ENCODE measurements around the gene TNFSF4. TPM values are rescaled to one million over a fixed set of nuclear protein-coding genes. Genes with fewer than 3 reads are reported as not detected.

TNFSF4 gene
- total RNA-seq, 3 donors from 2014 or later, result 0.66 to 1.9 (median 0.73) TPM

GRCh38 chr1:173152598-173152997 is 54.5 kb downstream of the TNFSF4 start:
- H3K27ac ChIP-seq, result no peak overlapping the region
- no peaks in the 10 kb centered on the region for H3K36me3 ChIP-seq
- TF ChIP-seq POLR2A (IDR thresholded peaks at IDR 0.05) (no peak), CTCF (IDR thresholded peaks at IDR 0.05) (no peak), POLR2AphosphoS5 (IDR thresholded peaks at IDR 0.05) (no peak)
- DNase-seq (ENCODE audit: low spot score in 2 of 2), result no peak
- no peaks in the 10 kb centered on the region for H3K27me3 ChIP-seq
- peaks cover 0 to 3% of the 10 kb centered on the region in 2 donors for H3K9me3 ChIP-seq
- intact Hi-C loops (cut with DNase I; ENCODE audit: low total_unique reads), result no loop called here
- H3K4me1 ChIP-seq, result no peaks in the 10 kb centered on the region
- no peak overlapping the region for H3K4me3 ChIP-seq

- Histone ChIP-seq H3K36me3 (no peaks in the 10 kb centered on the region), H3K27me3 (no peaks in the 10 kb centered on the region), H3K4me1 (no peaks in the 10 kb centered on the region), H3K27ac (no peak overlapping the region), H3K9me3 (peaks cover 3 to 6% of the 10 kb centered on the region in 2 donors), H3K4me3 (no peak overlapping the region)
- no peak for DNase-seq (ENCODE audit: low spot score in 2 of 2)
- intact Hi-C loops (cut with DNase I; ENCODE audit: low total_unique reads), result no loop called here
- no peak for TF ChIP-seq POLR2A (IDR thresholded peaks at IDR 0.05)
- no peak for TF ChIP-seq POLR2AphosphoS5 (IDR thresholded peaks at IDR 0.05)
- no peak for TF ChIP-seq CTCF (IDR thresholded peaks at IDR 0.05)
Measured at GRCh38 chr1:173150795-173151194, 56.3 kb downstream of the TNFSF4 start.

- Histone ChIP-seq H3K27me3 (no peaks in the 10 kb centered on the region), H3K4me1 (no peaks in the 10 kb centered on the region), H3K27ac (no peak overlapping the region), H3K36me3 (no peaks in the 10 kb centered on the region), H3K4me3 (no peak overlapping the region), H3K9me3 (peaks cover 3 to 15% of the 10 kb centered on the region in 2 donors)
- intact Hi-C loops (cut with DNase I; ENCODE audit: low total_unique reads), result no loop called here
- no peak for DNase-seq (ENCODE audit: low spot score in 2 of 2)
- TF ChIP-seq POLR2A (IDR thresholded peaks at IDR 0.05) (no peak), POLR2AphosphoS5 (IDR thresholded peaks at IDR 0.05) (no peak), CTCF (IDR thresholded peaks at IDR 0.05) (no peak)
Measured at GRCh38 chr1:173149887-173150286, 57.2 kb downstream of the TNFSF4 start.

GRCh38 chr1:173148971-173149370 is 58.2 kb downstream of the TNFSF4 start:
- H3K27me3 ChIP-seq, result no peaks in the 10 kb centered on the region
- intact Hi-C loops (cut with DNase I; ENCODE audit: low total_unique reads), result no loop called here

GRCh38 chr1:173148545-173148944 is 58.6 kb downstream of the TNFSF4 start:
- DNase-seq (ENCODE audit: low spot score in 2 of 2), result no peak
- no peaks in the 10 kb centered on the region for H3K36me3 ChIP-seq
- H3K27me3 ChIP-seq, result no peaks in the 10 kb centered on the region
- H3K4me1 ChIP-seq, result no peaks in the 10 kb centered on the region
- TF ChIP-seq POLR2A (IDR thresholded peaks at IDR 0.05), result no peak
- no peak for TF ChIP-seq POLR2AphosphoS5 (IDR thresholded peaks at IDR 0.05)
- no peak for TF ChIP-seq CTCF (IDR thresholded peaks at IDR 0.05)
- peaks cover under 1 to 18% of the 10 kb centered on the region in 2 donors for H3K9me3 ChIP-seq
- H3K4me3 ChIP-seq, result no peak overlapping the region
- no peak overlapping the region for H3K27ac ChIP-seq
- intact Hi-C loops (cut with DNase I; ENCODE audit: low total_unique reads), result no loop called here

More at GRCh38 chr1:173148971-173149370, 58.2 kb downstream of the TNFSF4 start:
- Histone ChIP-seq H3K36me3 (no peaks in the 10 kb centered on the region), H3K27ac (no peak overlapping the region), H3K9me3 (peaks cover 3 to 18% of the 10 kb centered on the region in 2 donors), H3K4me1 (no peaks in the 10 kb centered on the region), H3K4me3 (no peak overlapping the region)
- no peak for DNase-seq (ENCODE audit: low spot score in 2 of 2)
- TF ChIP-seq POLR2A (IDR thresholded peaks at IDR 0.05) (no peak), CTCF (IDR thresholded peaks at IDR 0.05) (no peak), POLR2AphosphoS5 (IDR thresholded peaks at IDR 0.05) (no peak)
